B cell (primary cell): Measurements from ENCODE around the gene GPR21.

ENCODE experiments used
- CTCF ChIP-seq: fragments of 200-600 bp; IDR thresholded peaks from one replicate; pipeline ENCODE4 v1.8.0; 2022; ENCODE audit warnings: antibody characterized with exemption, mild to moderate bottlenecking
- EZH2 ChIP-seq: IDR thresholded peaks from 2 replicates; pipeline ENCODE4 v1.6.1; 2012; ENCODE audit warnings: borderline replicate concordance, low read depth, mild to moderate bottlenecking, moderate library complexity, low read length; ENCODE audit not compliant: insufficient read depth, poor library complexity, severe bottlenecking

- no peak for TF ChIP-seq CTCF
- TF ChIP-seq EZH2, result no peak
These were observed 3.6 kb downstream of the GPR21 start for GRCh38 chr9:123036893-123037545.
